GM19452 (cell line): ENCODE results near the gene HTR6.
"Not testable (repeated sequence)": the region's sequence is repeated elsewhere in the genome, so short reads cannot be mapped to it uniquely, and the experiment has no call there.

ENCODE experiments used
- ATAC-seq: cut with Tn5 transposase; IDR thresholded peaks from one replicate; pipeline ENCODE4 v1.9.1; 2021; ENCODE audit not compliant: unreplicated experiment

HTR6 gene

DNA sequence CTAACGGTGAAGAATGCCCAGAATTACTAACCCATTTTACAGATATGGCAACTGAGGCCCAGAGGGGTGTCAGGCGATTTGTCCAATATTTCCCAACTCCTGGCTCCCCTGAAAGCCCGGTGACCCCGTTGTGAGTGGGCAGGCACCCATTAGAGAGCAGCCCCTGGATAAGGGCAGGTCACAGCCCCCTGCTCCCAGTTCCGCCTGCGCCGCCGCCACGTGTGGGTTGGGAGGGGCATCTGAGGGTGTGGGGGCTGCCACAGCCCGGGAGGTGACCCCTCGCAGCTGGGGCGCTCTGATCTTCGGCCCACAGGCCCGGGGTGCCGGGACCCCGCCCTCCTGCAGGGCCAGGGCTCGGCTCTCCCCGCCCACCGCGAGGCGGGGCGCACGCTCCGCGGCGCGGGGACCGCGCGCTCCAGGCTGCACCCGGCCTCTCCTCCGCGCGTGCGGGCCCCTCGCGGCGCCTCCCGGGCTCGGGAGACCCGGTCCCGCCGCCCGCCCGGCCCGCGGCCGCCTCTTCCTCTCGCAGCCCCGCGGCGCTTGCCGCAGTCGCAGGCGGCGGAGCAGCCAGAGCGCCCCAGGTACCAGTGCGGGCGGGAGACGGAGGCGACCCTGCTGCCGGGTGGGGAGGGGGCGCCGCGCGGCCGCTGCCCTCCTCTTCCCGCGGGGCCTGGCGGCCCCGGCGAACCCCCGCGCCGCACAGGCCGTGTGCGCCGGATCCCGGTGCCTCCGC is at the start of gene HTR6:
Gene HTR6, plus strand, starts transcription at position 423 of the 733 bp plus-strand sequence. CDS start 879 bp downstream, outside the sequence.
- no peak for ATAC-seq

DNA sequence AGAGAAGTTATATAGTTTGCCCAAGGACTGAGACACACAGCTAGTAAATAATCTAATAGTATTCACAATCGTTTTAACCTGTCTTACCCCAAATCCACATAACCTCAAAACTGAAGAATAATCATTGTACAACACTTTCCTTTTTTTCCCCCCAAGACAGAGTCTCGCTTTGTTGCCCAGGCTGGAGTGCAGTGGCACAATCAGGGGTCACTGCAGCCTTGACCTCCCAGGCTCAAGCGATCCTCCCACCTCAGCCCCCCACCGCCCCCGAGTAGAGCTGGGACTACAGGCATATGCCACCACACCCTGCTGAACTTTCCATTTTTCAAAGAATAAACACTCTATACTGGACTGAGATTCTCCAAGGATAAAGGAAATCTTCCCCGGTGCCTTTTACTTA is 49.2 kb upstream of the HTR6 start:
- no peak for ATAC-seq

DNA sequence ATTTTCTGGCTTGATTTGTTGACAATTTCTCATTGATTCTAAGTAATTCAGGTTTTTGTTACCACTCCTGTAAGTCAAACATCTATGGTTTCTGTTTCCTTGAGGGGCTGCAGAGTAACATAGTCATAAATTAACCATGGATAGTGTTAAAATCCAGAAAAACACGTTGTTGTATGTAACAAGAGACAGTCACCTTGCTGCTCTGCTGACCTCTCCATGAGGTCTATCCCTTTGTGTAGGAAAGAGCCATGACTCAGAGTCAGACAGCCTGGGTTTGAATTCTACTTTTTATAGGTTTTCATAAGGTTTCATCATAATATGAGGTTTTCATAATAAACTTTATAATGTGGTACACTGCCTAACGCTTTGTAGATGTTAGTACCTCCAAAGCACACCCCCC is 48.2 kb upstream of the HTR6 start:
- no peak for ATAC-seq

- no peak for ATAC-seq
Observed at GRCh38 chr1:19617376-19617775, 47.3 kb upstream of the HTR6 start.

DNA sequence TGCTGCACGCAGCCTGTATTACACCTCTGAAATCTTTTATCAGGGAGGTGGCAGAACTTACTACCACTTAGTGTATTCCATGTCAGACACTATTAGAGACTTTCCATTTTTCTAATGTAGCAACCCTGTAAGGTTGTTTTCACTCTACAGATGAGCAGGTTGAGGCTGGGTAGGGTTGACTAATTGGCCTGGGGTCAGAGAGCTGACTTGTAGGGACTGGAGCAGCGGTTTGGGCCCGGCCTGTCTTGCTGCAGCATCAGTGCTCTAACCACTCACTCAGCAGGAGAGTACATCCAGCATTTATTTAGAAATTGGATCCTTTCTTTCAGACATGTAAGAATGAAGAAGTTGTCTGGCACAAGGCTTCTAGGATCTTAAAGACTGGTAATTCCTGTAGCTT is 46.2 kb upstream of the HTR6 start:
- ATAC-seq: no peak

DNA sequence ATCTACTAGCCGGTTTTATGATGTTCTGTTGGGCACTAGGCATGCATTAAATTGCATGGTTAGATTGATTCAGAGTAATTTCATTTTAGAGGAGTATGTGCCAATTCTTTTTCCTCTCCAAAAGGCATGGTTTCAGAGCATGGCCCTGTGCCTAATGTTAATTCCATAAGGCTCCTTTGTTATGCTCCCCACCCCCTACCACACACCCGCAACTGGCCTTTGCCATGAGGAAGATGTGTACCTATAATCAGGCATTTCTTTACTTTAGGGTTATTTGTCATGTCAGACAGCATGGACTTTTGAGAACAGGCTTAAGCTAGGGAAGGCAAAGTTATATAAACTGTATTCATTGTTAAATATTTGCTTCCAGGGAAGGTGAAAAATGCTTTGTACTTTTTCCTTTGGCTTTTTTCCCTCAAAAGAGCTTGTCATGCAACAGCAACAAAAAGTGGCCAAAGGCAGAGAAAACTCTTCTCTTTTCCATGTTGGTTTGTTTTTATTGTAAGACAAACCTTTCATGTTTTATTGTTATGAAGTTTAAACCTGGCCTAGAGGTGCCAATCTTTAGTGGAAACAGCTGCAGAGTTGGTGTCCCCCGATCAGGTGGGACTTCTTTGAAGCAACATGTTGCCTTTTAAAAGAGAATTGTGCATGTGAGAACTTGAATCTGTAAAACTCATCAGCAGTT is 44.8 kb upstream of the HTR6 start:
- ATAC-seq: no peak

- no peak for ATAC-seq
Observed at GRCh38 chr1:19620786-19621185, 43.9 kb upstream of the HTR6 start.

DNA sequence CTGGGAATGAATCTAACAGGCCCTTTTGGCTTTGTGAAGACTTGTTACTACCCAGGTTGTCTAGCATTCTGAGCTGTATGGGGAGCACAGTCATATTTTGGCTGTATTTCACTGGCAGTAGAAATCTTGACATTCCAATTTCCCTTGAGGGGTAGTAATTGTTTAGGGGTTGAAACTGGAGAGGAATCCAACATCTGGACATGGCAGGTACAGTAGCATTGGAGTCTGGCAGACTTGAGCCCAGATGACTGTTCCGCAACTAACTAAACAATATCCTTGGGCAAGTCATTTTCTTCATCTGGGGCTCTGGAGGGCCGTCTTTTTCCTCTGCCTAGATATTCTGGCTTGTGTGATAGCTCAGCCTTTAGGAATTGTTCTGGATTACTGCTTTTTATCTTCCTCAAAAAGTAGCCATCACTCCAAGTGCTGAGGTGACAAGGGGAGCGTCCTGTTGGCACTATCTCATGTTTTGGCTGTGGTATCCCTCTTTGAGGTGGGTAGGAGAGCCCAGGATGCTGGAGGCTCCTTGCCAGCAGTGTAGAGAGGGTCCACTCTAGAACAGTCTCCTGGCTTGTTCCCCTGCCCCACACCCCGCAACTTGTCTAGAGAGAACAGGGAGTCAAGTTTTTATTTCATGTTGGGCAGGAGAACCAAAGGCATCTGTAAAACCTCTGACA is 43.3 kb upstream of the HTR6 start:
- no peak for ATAC-seq

DNA sequence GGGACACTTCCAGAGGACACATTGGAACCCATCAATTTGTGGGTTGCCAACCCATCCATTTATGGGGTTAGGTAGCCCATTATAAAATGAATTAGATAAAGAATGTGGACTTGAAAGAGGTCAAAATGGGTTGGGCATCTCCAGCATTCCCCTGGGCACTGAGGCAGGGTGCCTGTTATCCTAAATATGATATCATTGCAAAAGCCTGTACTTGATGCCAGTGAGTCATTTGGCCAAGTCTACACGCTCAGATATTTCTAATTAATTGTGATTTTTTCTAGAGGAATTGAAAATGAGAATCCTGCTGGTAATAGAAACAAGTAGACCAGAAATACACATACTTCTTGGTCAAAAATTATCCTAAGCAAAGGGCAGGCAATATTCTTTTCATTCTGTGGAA is 42.5 kb upstream of the HTR6 start:
- ATAC-seq: no peak

GRCh38 chr1:19623523-19623922 is 41.2 kb upstream of the HTR6 start:
- ATAC-seq: no peak

DNA sequence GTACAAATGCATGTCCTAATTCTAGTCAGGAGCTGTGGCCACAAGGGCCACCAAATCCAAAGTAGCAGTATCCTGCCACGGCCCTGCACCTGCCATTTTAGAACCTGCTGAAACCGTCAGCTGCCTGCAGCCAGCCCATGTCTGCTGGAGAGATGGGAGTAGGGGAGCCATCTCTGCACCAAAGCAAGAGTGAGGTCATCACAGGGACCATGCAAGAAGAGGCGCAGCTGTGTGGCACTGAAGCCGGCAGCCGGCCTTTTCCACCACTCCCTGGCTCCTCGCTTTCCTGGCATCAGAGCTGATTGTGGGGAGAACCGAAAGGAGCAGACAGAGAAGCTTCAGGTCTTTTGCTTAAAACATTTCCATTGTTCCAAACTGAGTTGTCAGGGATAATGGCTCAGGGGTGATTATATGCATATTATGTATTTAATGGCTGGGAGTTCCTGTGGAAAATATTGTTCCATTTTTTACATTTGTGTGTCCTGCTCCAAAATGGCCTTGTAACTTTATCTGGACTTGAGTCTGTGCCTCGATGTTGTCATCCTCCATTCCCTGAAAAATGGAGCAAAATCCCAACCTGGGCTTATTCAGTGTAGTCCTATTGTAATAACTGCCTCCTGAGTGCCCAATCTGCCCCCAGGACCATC is 39.3 kb upstream of the HTR6 start:
- ATAC-seq: no peak

GRCh38 chr1:19628879-19629278 is 35.8 kb upstream of the HTR6 start:
- no peak for ATAC-seq

DNA sequence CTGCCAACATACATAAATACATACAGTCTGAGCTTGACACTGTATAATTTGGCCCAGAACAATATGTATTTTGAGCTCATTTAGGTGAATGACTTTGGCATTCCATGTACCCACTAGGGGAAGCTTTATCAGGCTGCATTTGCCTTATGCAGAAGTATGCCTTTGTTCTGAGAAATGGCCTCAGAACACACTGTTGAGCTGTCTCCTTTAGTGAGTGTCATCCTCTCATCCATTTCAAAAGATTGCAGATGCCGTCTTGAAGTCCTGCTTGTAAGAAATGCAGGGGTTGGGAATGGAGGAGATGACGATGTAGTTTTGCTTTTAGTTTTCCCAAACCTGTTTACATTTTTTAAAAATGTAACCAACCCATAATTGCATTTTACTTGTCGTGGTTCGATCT is 35.3 kb upstream of the HTR6 start:
- no peak for ATAC-seq

GRCh38 chr1:19630192-19630591 is 34.5 kb upstream of the HTR6 start:
- ATAC-seq: not testable (repeated sequence)

DNA sequence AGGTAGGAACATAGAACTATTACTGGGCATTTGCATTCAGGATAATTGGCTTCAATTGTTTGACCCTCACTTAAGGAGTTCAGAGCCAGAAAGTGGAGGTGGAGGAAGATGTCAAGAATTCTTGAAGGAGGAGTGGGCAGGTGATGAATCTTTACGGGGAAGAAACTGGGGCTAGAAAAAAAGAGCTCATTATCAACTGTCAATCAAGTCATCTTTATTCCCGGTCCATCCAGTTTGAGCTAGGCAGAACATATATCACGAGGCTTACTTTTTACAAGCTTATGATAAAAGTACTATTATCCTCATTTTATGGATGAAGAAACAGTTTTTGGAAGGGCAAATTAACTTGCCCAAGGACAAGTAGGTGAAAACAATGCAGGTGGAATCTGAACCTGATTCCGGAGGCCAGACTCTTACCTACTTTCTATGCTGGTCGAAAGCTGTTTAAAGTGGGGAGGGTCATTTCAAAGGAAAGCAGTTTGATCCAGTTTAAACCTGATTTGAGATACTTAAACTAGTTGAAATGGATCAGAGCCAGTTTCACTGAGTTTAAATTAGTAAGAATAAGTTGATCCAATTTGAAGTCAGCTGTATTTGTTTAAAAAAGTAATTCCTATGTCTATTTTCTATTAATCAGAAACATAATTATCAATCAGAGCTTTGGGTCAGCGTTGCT is 33.8 kb upstream of the HTR6 start:
- no peak for ATAC-seq

DNA sequence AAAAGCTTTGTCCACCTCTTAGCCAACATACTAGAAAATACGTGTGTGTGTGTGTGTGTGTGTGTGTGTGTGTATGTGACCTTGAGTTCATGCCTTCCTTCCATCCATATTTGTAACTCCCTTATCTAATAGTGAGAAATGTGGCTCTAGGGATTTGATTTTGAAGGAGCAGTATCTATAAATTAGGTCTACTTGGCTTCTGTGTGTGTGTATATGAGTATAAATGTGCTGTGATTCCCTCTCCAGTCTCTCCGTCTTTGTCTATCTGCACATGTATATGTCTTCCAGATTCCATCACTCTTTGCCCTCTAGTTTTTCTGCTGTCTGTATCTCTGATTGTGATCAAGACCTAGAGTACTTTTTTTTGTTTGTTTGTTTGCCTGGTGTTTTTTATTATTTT is 32.5 kb upstream of the HTR6 start:
- no peak for ATAC-seq

DNA sequence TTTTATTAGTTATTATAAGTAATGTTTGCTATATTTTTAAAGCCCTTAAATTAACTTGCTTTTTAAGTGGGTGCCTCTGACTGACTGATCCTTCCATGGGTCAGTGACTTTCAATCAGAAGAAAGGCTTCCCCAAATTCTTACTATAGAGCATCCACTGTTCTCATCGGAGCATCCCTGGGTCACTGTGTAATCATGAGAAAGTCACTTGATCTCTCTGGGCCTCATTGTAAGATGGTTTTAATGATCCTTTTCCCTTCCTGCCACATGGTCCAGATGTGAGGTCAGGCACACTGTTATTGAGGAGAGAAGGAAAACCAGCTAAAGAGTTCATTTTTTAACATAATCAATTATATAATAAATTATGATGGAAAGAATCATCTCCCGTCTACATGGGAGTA is 31.6 kb upstream of the HTR6 start:
- ATAC-seq: no peak

DNA sequence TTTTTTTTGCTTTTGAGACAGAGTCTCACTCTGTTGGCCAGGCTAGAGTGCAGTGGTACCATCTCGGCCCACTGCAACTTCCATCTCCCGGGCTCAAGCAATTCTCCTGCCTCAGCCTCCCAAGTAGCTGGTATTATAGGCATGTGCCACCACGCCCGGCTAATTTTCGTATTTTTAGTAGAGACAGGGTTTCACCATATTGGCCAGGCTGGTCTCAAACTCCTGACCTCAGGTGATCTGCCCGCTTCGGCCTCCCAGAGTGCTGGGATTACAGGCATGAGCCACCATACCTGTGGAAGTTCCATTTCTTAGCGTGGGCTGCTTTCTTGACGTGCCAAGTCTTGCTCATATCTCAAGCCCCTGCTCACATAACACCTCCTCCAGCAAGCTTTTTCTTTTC is 29.6 kb upstream of the HTR6 start:
- ATAC-seq: not testable (repeated sequence)

DNA sequence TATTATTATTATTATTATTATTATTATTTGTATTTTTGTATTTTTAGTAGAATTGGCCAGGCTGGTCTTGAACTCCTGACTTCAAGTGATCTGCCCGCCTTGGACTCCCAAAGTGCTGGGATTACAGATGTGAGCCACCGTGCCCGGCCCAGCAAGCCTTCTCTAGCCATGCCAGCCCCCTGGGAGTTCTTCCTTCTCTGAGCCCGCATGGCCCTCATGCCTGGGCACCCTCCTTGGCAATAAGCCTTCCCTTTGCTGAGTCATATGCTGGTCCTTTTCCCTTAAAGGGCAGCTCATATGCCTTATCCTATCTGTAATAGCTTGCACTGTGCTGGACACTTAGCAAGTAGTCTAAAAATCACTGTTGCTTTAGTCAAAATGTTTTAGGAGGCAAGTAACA is 29.0 kb upstream of the HTR6 start:
- ATAC-seq: no peak

DNA sequence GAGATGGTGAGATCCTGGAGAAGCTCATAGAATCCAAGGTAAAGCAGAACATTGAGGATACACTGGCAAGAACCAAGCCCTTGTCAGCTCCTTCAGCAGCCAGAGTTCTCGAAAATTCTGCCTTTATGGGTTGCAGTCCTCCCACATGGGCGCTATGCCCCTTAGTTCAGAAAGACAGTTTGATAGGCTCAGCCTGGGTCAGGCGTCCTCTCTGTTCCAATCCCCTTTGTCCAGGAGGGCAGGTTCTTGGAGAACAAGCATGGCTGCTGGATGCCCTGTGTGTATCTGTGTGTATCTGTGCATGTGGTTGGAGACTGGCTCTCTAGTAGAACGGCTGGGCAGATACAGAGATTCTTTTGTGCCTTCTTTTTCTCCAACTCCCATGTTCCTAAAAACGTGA is 28.6 kb upstream of the HTR6 start:
- no peak for ATAC-seq

GRCh38 chr1:19636749-19637148 is 27.9 kb upstream of the HTR6 start:
- not testable (repeated sequence) for ATAC-seq
